HL-60 (cell line): ENCODE results near the gene FGFBP1.

ENCODE experiments used
- GABPA ChIP-seq: IDR thresholded peaks from 2 replicates; pipeline ENCODE4 v1.6.1; 2012; ENCODE audit warnings: low read depth
- POLR2AphosphoS5 ChIP-seq: IDR thresholded peaks from 2 replicates; pipeline ENCODE4 v1.6.1; 2012; ENCODE audit warnings: low read depth
- TF ChIP-seq, protein P1 (sequence below): IDR thresholded peaks from one replicate; pipeline ENCODE4 v1.5.1; 2011; ENCODE audit warnings: low read length, control low read depth, inconsistent platforms; ENCODE audit not compliant: insufficient read depth

DNA sequence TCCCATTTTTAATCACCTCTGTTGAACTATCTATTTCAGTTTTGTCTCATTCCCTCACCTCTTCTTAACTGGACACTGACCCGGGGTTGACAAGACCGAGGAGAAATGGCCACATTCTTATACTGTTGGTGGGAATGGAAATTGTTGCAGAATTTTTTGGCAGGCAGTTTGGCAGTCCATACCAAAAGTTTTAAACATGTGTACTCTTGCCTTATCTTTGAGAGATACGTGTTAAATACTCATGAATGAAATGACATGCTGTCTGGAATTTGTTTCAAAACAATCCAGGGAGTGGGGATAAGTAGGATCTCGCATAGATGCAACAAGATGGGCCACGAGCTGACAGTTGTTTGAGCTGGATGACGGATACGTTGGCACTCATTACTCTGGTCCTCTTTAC lies 12.1 kb downstream of the FGFBP1 start:
- TF ChIP-seq, protein P1, sequence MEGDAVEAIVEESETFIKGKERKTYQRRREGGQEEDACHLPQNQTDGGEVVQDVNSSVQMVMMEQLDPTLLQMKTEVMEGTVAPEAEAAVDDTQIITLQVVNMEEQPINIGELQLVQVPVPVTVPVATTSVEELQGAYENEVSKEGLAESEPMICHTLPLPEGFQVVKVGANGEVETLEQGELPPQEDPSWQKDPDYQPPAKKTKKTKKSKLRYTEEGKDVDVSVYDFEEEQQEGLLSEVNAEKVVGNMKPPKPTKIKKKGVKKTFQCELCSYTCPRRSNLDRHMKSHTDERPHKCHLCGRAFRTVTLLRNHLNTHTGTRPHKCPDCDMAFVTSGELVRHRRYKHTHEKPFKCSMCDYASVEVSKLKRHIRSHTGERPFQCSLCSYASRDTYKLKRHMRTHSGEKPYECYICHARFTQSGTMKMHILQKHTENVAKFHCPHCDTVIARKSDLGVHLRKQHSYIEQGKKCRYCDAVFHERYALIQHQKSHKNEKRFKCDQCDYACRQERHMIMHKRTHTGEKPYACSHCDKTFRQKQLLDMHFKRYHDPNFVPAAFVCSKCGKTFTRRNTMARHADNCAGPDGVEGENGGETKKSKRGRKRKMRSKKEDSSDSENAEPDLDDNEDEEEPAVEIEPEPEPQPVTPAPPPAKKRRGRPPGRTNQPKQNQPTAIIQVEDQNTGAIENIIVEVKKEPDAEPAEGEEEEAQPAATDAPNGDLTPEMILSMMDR, result no peak
- no peak for TF ChIP-seq POLR2AphosphoS5
- TF ChIP-seq GABPA, result no peak
